ENCODE measurements around the gene IRAG1. TPM values are rescaled to one million over a fixed set of nuclear protein-coding genes. Genes with fewer than 3 reads are reported as not detected.

IRAG1 gene
- total and polyA plus RNA-seq, 2 experiments from 2014 or later, result 1.5 to 2.7 TPM

GRCh38 chr11:10679644-10680043 lies 13.9 kb downstream of the IRAG1 start (continued):
- TF ChIP-seq ZNF462 (CRISPR knock-in tag; IDR thresholded peaks at IDR 0.05) (no peak), NANOG (IDR thresholded peaks at IDR 0.05; ENCODE audit: borderline replicate concordance) (no peak), CTCF (conservative IDR thresholded peaks at IDR 0.05; ENCODE audit: low read depth in 2 of 2) (no peak)
- TF ChIP-seq, protein P1, sequence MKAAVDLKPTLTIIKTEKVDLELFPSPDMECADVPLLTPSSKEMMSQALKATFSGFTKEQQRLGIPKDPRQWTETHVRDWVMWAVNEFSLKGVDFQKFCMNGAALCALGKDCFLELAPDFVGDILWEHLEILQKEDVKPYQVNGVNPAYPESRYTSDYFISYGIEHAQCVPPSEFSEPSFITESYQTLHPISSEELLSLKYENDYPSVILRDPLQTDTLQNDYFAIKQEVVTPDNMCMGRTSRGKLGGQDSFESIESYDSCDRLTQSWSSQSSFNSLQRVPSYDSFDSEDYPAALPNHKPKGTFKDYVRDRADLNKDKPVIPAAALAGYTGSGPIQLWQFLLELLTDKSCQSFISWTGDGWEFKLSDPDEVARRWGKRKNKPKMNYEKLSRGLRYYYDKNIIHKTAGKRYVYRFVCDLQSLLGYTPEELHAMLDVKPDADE (IDR thresholded peaks at IDR 0.05), result no peak

GRCh38 chr11:10678101-10678500 lies 15.5 kb downstream of the IRAG1 start:
- H3K9me2 ChIP-seq (ENCODE audit: insufficient read depth), result no peaks in the 10 kb centered on the region
- no peak overlapping the region for H2AFZ ChIP-seq
- H3K79me2 ChIP-seq (replicated peaks; ENCODE audit: insufficient read depth), result no peaks in the 10 kb centered on the region
- H3K36me3 Mint-ChIP-seq (ENCODE audit: low read depth), result no peaks in the 10 kb centered on the region
- no peak for DNase-seq (ENCODE audit: low spot score)
- H3K27me3 ChIP-seq (ENCODE audit: insufficient read depth), result no peaks in the 10 kb centered on the region
- TF ChIP-seq, protein P2, sequence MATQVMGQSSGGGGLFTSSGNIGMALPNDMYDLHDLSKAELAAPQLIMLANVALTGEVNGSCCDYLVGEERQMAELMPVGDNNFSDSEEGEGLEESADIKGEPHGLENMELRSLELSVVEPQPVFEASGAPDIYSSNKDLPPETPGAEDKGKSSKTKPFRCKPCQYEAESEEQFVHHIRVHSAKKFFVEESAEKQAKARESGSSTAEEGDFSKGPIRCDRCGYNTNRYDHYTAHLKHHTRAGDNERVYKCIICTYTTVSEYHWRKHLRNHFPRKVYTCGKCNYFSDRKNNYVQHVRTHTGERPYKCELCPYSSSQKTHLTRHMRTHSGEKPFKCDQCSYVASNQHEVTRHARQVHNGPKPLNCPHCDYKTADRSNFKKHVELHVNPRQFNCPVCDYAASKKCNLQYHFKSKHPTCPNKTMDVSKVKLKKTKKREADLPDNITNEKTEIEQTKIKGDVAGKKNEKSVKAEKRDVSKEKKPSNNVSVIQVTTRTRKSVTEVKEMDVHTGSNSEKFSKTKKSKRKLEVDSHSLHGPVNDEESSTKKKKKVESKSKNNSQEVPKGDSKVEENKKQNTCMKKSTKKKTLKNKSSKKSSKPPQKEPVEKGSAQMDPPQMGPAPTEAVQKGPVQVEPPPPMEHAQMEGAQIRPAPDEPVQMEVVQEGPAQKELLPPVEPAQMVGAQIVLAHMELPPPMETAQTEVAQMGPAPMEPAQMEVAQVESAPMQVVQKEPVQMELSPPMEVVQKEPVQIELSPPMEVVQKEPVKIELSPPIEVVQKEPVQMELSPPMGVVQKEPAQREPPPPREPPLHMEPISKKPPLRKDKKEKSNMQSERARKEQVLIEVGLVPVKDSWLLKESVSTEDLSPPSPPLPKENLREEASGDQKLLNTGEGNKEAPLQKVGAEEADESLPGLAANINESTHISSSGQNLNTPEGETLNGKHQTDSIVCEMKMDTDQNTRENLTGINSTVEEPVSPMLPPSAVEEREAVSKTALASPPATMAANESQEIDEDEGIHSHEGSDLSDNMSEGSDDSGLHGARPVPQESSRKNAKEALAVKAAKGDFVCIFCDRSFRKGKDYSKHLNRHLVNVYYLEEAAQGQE (IDR thresholded peaks at IDR 0.05; ENCODE audit: unreplicated experiment), result no peak
- no peak for TF ChIP-seq EZH2 (IDR thresholded peaks at IDR 0.05; ENCODE audit: low read depth, unreplicated experiment)
- H3K4me3 ChIP-seq, result no peak overlapping the region
- peaks cover 14% of the 10 kb centered on the region for H3K4me1 Mint-ChIP-seq
- no peak overlapping the region for H3K27ac ChIP-seq (ENCODE audit: low read depth)
- H3K27ac Mint-ChIP-seq, result no peak overlapping the region
- H3K9me3 Mint-ChIP-seq, result no peaks in the 10 kb centered on the region
- no peaks in the 10 kb centered on the region for H4K20me1 ChIP-seq (replicated peaks; ENCODE audit: insufficient read depth)
- H3K4me3 Mint-ChIP-seq, result no peak overlapping the region
- ATAC-seq, result no peak
- no peaks in the 10 kb centered on the region for H3K36me3 ChIP-seq (ENCODE audit: insufficient read depth)
- H3K4me1 ChIP-seq (ENCODE audit: insufficient read depth), result peaks cover 3% of the 10 kb centered on the region; the same call in 1 of the 2 replicates
- H3K4me2 ChIP-seq, result no peak overlapping the region
- no peaks in the 10 kb centered on the region for H3F3A ChIP-seq (replicated peaks; ENCODE audit: low read depth)
- H3K27me3 Mint-ChIP-seq (ENCODE audit: insufficient read depth, low read depth, poor library complexity), result peaks cover 4% of the 10 kb centered on the region
